GM11168 (cell line): ENCODE results near the gene CELF4.

Experiments
- in situ Hi-C: fragments of 300-500 bp; cut with MboI; formaldehyde crosslinking; loops from one replicate; pipeline ENCODE4 v1.12.0; 2022; ENCODE audit warnings: low sequenced_read_pairs; ENCODE audit not compliant: unreplicated experiment

The CELF4 gene

GRCh38 chr18:37575646-37576045, 10.0 kb upstream of the CELF4 start:
- in situ Hi-C loops: no loop called here

- in situ Hi-C loops: no loop called here
Observed at GRCh38 chr18:37574113-37574512, 8.5 kb upstream of the CELF4 start.

- in situ Hi-C loops: no loop called here
Observed at GRCh38 chr18:37572736-37573135, 7.1 kb upstream of the CELF4 start.

GRCh38 chr18:37571266-37571665, 5.7 kb upstream of the CELF4 start:
- in situ Hi-C loops: no loop called here

- in situ Hi-C loops: no loop called here
Observed at GRCh38 chr18:37570336-37570930, 4.8 kb upstream of the CELF4 start.

GRCh38 chr18:37568671-37569070, 3.1 kb upstream of the CELF4 start:
- in situ Hi-C loops: no loop called here

GRCh38 chr18:37567994-37568359, 2.4 kb upstream of the CELF4 start:
- in situ Hi-C loops: no loop called here

GRCh38 chr18:37567061-37567993, 1.7 kb upstream of the CELF4 start:
- in situ Hi-C loops: no loop called here

- in situ Hi-C loops: no loop called here
Observed at GRCh38 chr18:37566479-37567060, 972 bp upstream of the CELF4 start.

GRCh38 chr18:37565977-37566478, 430 bp upstream of the CELF4 start:
- in situ Hi-C loops: no loop called here

GRCh38 chr18:37564711-37565100, 892 bp downstream of the CELF4 start:
- in situ Hi-C loops: no loop called here

- in situ Hi-C loops: no loop called here
Observed at GRCh38 chr18:37563931-37564392, 1.6 kb downstream of the CELF4 start.

GRCh38 chr18:37561986-37562385, 3.6 kb downstream of the CELF4 start:
- in situ Hi-C loops: no loop called here

- in situ Hi-C loops: no loop called here
Observed at GRCh38 chr18:37560003-37560402, 5.6 kb downstream of the CELF4 start.

- in situ Hi-C loops: no loop called here
Observed at GRCh38 chr18:37559194-37559593, 6.4 kb downstream of the CELF4 start.

- in situ Hi-C loops: no loop called here
Observed at GRCh38 chr18:37554399-37554787, 11.2 kb downstream of the CELF4 start.

GRCh38 chr18:37553633-37554398, 11.8 kb downstream of the CELF4 start:
- in situ Hi-C loops: no loop called here

GRCh38 chr18:37552286-37552685, 13.3 kb downstream of the CELF4 start:
- in situ Hi-C loops: no loop called here

- in situ Hi-C loops: no loop called here
Observed at GRCh38 chr18:37551846-37552245, 13.8 kb downstream of the CELF4 start.

GRCh38 chr18:37551249-37551648, 14.3 kb downstream of the CELF4 start:
- in situ Hi-C loops: no loop called here
